ENCODE data around the gene FCMR. TPM values are rescaled to one million over a fixed set of nuclear protein-coding genes. Genes with fewer than 3 reads are reported as not detected.

FCMR gene
- total and polyA plus RNA-seq, 2 experiments from 2014 or later, result 0.84 TPM; not detected in 1

DNA sequence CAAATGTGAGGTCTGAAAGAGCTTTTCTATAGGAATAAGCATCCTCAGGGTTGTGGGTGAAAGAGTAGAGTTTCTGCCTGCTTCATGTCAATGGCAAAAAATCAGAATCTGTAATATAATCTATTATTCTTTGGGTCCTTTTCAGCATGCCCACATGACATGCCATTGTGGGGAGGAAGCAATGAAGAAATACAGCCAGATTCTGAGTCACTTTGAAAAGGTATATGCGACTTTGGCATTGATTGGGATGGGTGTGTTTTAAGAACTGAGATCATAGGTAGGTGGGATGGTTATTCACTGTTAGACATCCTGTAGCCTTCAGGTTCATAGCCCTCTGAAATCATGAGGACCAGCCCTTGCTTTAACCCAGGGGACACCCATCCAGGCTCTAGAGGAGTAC is 54.5 kb downstream of the FCMR start (continued):
- TF ChIP-seq EZH2phosphoT487 (IDR thresholded peaks at IDR 0.05; ENCODE audit: unreplicated experiment), result no peak
- TF ChIP-seq, protein P1, sequence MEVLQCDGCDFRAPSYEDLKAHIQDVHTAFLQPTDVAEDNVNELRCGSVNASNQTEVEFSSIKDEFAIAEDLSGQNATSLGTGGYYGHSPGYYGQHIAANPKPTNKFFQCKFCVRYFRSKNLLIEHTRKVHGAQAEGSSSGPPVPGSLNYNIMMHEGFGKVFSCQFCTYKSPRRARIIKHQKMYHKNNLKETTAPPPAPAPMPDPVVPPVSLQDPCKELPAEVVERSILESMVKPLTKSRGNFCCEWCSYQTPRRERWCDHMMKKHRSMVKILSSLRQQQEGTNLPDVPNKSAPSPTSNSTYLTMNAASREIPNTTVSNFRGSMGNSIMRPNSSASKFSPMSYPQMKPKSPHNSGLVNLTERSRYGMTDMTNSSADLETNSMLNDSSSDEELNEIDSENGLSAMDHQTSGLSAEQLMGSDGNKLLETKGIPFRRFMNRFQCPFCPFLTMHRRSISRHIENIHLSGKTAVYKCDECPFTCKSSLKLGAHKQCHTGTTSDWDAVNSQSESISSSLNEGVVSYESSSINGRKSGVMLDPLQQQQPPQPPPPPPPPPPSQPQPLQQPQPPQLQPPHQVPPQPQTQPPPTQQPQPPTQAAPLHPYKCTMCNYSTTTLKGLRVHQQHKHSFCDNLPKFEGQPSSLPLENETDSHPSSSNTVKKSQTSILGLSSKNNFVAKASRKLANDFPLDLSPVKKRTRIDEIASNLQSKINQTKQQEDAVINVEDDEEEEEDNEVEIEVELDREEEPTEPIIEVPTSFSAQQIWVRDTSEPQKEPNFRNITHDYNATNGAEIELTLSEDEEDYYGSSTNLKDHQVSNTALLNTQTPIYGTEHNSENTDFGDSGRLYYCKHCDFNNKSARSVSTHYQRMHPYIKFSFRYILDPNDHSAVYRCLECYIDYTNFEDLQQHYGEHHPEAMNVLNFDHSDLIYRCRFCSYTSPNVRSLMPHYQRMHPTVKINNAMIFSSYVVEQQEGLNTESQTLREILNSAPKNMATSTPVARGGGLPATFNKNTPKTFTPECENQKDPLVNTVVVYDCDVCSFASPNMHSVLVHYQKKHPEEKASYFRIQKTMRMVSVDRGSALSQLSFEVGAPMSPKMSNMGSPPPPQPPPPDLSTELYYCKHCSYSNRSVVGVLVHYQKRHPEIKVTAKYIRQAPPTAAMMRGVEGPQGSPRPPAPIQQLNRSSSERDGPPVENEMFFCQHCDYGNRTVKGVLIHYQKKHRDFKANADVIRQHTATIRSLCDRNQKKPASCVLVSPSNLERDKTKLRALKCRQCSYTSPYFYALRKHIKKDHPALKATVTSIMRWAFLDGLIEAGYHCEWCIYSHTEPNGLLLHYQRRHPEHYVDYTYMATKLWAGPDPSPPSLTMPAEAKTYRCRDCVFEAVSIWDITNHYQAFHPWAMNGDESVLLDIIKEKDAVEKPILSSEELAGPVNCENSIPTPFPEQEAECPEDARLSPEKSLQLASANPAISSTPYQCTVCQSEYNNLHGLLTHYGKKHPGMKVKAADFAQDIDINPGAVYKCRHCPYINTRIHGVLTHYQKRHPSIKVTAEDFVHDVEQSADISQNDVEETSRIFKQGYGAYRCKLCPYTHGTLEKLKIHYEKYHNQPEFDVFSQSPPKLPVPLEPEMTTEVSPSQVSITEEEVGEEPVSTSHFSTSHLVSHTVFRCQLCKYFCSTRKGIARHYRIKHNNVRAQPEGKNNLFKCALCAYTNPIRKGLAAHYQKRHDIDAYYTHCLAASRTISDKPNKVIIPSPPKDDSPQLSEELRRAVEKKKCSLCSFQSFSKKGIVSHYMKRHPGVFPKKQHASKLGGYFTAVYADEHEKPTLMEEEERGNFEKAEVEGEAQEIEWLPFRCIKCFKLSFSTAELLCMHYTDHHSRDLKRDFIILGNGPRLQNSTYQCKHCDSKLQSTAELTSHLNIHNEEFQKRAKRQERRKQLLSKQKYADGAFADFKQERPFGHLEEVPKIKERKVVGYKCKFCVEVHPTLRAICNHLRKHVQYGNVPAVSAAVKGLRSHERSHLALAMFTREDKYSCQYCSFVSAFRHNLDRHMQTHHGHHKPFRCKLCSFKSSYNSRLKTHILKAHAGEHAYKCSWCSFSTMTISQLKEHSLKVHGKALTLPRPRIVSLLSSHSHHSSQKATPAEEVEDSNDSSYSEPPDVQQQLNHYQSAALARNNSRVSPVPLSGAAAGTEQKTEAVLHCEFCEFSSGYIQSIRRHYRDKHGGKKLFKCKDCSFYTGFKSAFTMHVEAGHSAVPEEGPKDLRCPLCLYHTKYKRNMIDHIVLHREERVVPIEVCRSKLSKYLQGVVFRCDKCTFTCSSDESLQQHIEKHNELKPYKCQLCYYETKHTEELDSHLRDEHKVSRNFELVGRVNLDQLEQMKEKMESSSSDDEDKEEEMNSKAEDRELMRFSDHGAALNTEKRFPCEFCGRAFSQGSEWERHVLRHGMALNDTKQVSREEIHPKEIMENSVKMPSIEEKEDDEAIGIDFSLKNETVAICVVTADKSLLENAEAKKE (CRISPR knock-in tag; IDR thresholded peaks at IDR 0.05), result no peak

DNA sequence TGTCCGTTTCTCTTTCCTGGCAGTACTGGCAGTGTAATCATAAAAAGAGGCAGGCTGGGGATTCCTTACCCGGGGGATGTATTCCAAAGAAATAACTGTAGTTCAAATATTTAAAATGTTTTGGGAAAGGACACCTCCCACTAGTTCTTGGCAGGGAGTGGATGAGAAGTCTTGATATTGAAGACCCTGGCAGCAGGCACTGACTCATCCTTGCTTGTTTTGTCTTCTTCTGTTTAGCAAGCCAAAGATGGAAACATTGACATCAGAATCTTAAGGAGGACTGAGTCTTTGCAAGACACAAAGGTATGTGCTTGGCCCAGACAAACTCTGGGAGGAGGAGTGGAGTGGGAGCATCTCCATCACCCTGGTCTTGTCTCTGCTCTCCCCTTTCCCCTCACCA is 55.7 kb downstream of the FCMR start:
- H3K4me1 Mint-ChIP-seq, result no peaks in the 10 kb centered on the region
- ATAC-seq (no peak), DNase-seq (ENCODE audit: low spot score) (no peak)
- Histone ChIP-seq H3K36me3 (ENCODE audit: insufficient read depth) (no peaks in the 10 kb centered on the region), H3K27me3 (ENCODE audit: insufficient read depth) (no peaks in the 10 kb centered on the region), H3K4me2 (no peak overlapping the region), H3K27ac (ENCODE audit: low read depth) (no peak overlapping the region), H3K4me3 (no peak overlapping the region), H3K9me2 (ENCODE audit: insufficient read depth) (no peaks in the 10 kb centered on the region; the same call in 1 of the 2 replicates), H4K20me1 (replicated peaks; ENCODE audit: insufficient read depth) (no peaks in the 10 kb centered on the region), H3F3A (replicated peaks; ENCODE audit: low read depth) (no peaks in the 10 kb centered on the region), H2AFZ (no peak overlapping the region), H3K79me2 (replicated peaks; ENCODE audit: insufficient read depth) (no peaks in the 10 kb centered on the region), H3K4me1 (ENCODE audit: insufficient read depth) (no peaks in the 10 kb centered on the region)
- H3K27ac Mint-ChIP-seq, result no peak overlapping the region
- H3K9me3 Mint-ChIP-seq, result no peaks in the 10 kb centered on the region
- peaks cover 5% of the 10 kb centered on the region for H3K27me3 Mint-ChIP-seq (ENCODE audit: insufficient read depth, low read depth, poor library complexity)
- H3K4me3 Mint-ChIP-seq, result no peak overlapping the region
- no peaks in the 10 kb centered on the region for H3K36me3 Mint-ChIP-seq (ENCODE audit: low read depth)
- no peak for TF ChIP-seq ZNF114 (CRISPR knock-in tag; IDR thresholded peaks at IDR 0.05)
- TF ChIP-seq POLR2AphosphoS5 (IDR thresholded peaks at IDR 0.05; ENCODE audit: low read depth), result no peak
- TF ChIP-seq, protein P2, sequence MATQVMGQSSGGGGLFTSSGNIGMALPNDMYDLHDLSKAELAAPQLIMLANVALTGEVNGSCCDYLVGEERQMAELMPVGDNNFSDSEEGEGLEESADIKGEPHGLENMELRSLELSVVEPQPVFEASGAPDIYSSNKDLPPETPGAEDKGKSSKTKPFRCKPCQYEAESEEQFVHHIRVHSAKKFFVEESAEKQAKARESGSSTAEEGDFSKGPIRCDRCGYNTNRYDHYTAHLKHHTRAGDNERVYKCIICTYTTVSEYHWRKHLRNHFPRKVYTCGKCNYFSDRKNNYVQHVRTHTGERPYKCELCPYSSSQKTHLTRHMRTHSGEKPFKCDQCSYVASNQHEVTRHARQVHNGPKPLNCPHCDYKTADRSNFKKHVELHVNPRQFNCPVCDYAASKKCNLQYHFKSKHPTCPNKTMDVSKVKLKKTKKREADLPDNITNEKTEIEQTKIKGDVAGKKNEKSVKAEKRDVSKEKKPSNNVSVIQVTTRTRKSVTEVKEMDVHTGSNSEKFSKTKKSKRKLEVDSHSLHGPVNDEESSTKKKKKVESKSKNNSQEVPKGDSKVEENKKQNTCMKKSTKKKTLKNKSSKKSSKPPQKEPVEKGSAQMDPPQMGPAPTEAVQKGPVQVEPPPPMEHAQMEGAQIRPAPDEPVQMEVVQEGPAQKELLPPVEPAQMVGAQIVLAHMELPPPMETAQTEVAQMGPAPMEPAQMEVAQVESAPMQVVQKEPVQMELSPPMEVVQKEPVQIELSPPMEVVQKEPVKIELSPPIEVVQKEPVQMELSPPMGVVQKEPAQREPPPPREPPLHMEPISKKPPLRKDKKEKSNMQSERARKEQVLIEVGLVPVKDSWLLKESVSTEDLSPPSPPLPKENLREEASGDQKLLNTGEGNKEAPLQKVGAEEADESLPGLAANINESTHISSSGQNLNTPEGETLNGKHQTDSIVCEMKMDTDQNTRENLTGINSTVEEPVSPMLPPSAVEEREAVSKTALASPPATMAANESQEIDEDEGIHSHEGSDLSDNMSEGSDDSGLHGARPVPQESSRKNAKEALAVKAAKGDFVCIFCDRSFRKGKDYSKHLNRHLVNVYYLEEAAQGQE (IDR thresholded peaks at IDR 0.05; ENCODE audit: unreplicated experiment), result no peak
- TF ChIP-seq, protein P1 (CRISPR knock-in tag; IDR thresholded peaks at IDR 0.05), result no peak
- no peak for TF ChIP-seq ZNF331 (CRISPR knock-in tag; IDR thresholded peaks at IDR 0.05; ENCODE audit: low read depth)
